ENCODE data around the gene C1GALT1C1L. TPM values are rescaled to one million over a fixed set of nuclear protein-coding genes. Genes with fewer than 3 reads are reported as not detected.

The C1GALT1C1L gene
- total RNA-seq, result 1 to 10 TPM in 3 of 7 donors, under 1 TPM in 2, not detected in 2; 0.64 to 1.6 (median 1.2) TPM
- polyA plus RNA-seq, result 1 to 10 TPM; 1.2 to 1.3 TPM
- long read RNA-seq, donor 1, partial matches to known transcripts, result 0 of 1 reads
- long read RNA-seq, donor 1, other reads (novel, unspliced or antisense), result 0 of 1 reads
- long read RNA-seq, donor 2, partial matches to known transcripts, result 0 of 3 reads
- long read RNA-seq, donor 2, other reads (novel, unspliced or antisense), result 0 of 3 reads
- long read RNA-seq, donor 3, partial matches to known transcripts, result 0 of 2 reads
- long read RNA-seq, donor 3, other reads (novel, unspliced or antisense), result 0 of 2 reads

- TF ChIP-seq, protein P1, sequence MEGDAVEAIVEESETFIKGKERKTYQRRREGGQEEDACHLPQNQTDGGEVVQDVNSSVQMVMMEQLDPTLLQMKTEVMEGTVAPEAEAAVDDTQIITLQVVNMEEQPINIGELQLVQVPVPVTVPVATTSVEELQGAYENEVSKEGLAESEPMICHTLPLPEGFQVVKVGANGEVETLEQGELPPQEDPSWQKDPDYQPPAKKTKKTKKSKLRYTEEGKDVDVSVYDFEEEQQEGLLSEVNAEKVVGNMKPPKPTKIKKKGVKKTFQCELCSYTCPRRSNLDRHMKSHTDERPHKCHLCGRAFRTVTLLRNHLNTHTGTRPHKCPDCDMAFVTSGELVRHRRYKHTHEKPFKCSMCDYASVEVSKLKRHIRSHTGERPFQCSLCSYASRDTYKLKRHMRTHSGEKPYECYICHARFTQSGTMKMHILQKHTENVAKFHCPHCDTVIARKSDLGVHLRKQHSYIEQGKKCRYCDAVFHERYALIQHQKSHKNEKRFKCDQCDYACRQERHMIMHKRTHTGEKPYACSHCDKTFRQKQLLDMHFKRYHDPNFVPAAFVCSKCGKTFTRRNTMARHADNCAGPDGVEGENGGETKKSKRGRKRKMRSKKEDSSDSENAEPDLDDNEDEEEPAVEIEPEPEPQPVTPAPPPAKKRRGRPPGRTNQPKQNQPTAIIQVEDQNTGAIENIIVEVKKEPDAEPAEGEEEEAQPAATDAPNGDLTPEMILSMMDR (IDR thresholded peaks at IDR 0.05), result no peak
- TF ChIP-seq EP300 (IDR thresholded peaks at IDR 0.05) (no peak), POLR2A (IDR thresholded peaks at IDR 0.05) (no peak)
- Histone ChIP-seq H3K9me3 (no peaks in the 10 kb centered on the region), H3K4me3 (peak within 1 kb of the TSS; percentile 57), H3K27me3 (no peaks in the 10 kb centered on the region), H3K27ac (no peak within 1 kb of the TSS), H3K36me3 (no peaks in the 10 kb centered on the region), H3K4me1 (ENCODE audit: insufficient read depth) (no peaks in the 10 kb centered on the region)
- intact Hi-C loops (cut with DNase I), result no loop called here
- peak; percentile 65 to 75 (median 67) for DNase-seq
- WGBS, 3 donors, result 30 to 36% (median 31%) methylated on average over 27 of the region's 27 CpGs
Measured at GRCh38 chr2:43676322-43677050, at the start of gene C1GALT1C1L. Gene C1GALT1C1L (minus strand): TSS chr2:43676429. CDS start chr2:43676322, 107 bp downstream.

DNA sequence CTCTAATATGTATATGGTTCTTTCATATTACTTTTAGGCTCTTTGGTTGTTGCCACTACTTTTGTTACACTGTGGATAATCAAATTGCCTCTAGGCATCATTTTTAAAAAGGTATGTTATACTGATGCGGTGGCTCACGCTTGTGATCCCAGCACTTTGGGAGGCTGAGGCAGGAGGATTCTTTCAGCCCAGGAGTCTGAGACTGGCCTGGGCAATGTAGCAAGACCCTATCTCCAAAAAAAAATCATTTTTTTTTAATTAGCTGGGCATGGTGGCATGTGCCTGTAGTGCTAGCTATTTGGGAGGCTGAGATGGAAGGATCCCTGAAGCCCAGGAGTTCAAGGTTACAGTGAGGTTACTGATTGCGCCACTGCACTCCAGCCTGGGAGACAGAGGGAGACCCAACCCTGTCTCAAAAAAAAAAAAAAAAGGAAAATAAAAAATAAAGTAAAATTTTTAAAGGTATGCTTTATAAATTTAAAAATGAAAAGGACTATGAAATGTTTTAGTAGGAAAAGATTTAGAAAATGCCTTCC, 49.5 kb upstream of the C1GALT1C1L start:
- H3K4me1 ChIP-seq (ENCODE audit: insufficient read depth), result peaks cover 3% of the 10 kb centered on the region
- intact Hi-C loops (cut with DNase I), result loop anchor here in 1 of 4 donors (1.0 kb wide), 1 partner anchor 24 kb away; no protein-coding TSS in a partner anchor

GRCh38 chr2:43724728-43725526, 48.7 kb upstream of the C1GALT1C1L start:
- H3K4me3 ChIP-seq, result no peak overlapping the region
- WGBS, 3 donors, result 8 to 24% (median 13%) methylated on average over 4 of the region's 4 CpGs
- TF ChIP-seq POLR2A (IDR thresholded peaks at IDR 0.05), result no peak
- TF ChIP-seq EP300 (IDR thresholded peaks at IDR 0.05), result no peak
- TF ChIP-seq, protein P1 (IDR thresholded peaks at IDR 0.05), result no peak
- peaks cover 3% of the 10 kb centered on the region for H3K4me1 ChIP-seq (ENCODE audit: insufficient read depth)
- DNase-seq, result peak in 1 of 5 donors; percentile 18
- intact Hi-C loops (cut with DNase I), result loop anchor here in 1 of 4 donors (1.0 kb wide), 1 partner anchor 24 kb away; no protein-coding TSS in a partner anchor
- H3K36me3 ChIP-seq, result no peaks in the 10 kb centered on the region
- no peaks in the 10 kb centered on the region for H3K27me3 ChIP-seq
- H3K9me3 ChIP-seq, result no peaks in the 10 kb centered on the region
- H3K27ac ChIP-seq, result peak overlapping the region; percentile 57 to 78

More for the DNA sequence above, 49.5 kb upstream of the C1GALT1C1L start:
- DNase-seq, result no peak
- no peak overlapping the region for H3K4me3 ChIP-seq
- no peaks in the 10 kb centered on the region for H3K9me3 ChIP-seq
- 86 to 92% (median 86%) methylated on average over 3 of the region's 3 CpGs for WGBS, 3 donors
- TF ChIP-seq, protein P1 (IDR thresholded peaks at IDR 0.05), result no peak
- TF ChIP-seq POLR2A (IDR thresholded peaks at IDR 0.05) (no peak), EP300 (IDR thresholded peaks at IDR 0.05) (no peak)
- H3K27ac ChIP-seq, result peak overlapping the region; percentile 57 to 78
- no peaks in the 10 kb centered on the region for H3K27me3 ChIP-seq
- no peaks in the 10 kb centered on the region for H3K36me3 ChIP-seq
